ENCODE results near the gene PARD3.
"Not testable (repeated sequence)": the region's sequence is repeated elsewhere in the genome, so short reads cannot be mapped to it uniquely, and the experiment has no call there.

The PARD3 gene

DNA sequence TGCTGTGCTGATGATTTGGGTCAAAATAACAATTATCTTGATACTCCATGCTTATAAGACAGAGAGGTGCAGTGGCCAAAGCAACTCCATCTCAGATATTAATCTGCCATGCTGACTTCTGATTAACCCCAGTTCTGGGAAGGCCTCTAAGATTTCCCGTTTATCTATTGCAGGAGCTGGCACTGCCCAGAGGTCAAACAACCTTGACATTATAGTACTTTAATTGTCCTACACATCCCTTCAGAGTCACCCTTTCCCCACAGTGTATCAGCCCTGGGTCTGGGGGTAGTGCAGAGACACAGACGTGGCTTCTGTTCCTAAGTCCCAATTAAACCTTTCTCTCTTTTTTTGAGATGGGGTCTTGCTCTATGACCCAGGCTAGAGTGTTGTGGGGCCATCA lies 63.8 kb downstream of the PARD3 start:
- TF ChIP-seq, protein P1, sequence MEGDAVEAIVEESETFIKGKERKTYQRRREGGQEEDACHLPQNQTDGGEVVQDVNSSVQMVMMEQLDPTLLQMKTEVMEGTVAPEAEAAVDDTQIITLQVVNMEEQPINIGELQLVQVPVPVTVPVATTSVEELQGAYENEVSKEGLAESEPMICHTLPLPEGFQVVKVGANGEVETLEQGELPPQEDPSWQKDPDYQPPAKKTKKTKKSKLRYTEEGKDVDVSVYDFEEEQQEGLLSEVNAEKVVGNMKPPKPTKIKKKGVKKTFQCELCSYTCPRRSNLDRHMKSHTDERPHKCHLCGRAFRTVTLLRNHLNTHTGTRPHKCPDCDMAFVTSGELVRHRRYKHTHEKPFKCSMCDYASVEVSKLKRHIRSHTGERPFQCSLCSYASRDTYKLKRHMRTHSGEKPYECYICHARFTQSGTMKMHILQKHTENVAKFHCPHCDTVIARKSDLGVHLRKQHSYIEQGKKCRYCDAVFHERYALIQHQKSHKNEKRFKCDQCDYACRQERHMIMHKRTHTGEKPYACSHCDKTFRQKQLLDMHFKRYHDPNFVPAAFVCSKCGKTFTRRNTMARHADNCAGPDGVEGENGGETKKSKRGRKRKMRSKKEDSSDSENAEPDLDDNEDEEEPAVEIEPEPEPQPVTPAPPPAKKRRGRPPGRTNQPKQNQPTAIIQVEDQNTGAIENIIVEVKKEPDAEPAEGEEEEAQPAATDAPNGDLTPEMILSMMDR (IDR thresholded peaks at IDR 0.05; ENCODE audit: control extremely low read depth, extremely low read depth, low read depth, missing control alignments): no peak
- ChIA-PET CTCF (no interaction called here), POLR2A (no interaction called here)
- no peak for DNase-seq (ENCODE audit: extremely low spot score)

DNA sequence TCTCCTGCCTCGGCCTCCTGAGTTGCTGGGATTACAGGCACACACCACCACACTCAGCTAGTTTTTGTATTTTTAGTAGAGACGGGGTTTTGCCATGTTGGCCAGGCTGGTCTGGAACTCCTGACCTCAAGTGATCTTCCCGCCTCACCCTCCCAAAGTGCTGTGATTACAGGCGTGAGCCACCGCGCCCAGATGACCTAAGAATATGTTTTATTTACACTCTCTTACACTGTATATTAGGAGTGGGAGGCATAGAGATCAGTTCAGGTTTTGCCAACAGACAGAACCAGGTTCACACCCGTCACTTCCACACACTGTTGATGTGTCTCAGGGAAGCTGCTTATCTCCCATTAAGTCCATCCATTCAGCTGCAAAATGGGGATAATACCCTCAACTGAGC lies 64.3 kb downstream of the PARD3 start:
- CTCF ChIA-PET; POLR2A ChIA-PET; DNase-seq (ENCODE audit: extremely low spot score): not testable (repeated sequence)

DNA sequence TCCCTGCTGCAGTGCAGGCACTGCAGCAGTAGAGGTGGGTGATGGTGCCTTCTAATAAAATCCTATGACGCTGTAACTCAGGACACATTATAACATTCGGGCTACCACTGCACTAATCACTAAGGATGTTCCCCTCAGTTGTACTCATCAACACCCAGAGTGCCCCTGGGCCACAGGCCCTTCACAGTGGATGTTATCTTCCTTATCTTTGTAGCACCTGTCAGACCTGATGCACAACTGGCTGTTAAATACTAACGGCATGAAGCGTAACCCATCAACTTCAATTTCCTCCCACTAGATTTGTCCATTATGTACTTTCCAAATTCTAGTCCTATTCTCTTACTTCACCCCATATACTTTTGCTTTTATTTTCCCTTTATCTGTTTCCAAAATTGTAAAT lies 66.3 kb downstream of the PARD3 start:
- POLR2A ChIA-PET: no interaction called here
- CTCF ChIA-PET: interaction anchor here (2.6 kb wide), 1 partner anchor 17 kb away, joined by 9 read pairs; no protein-coding TSS in a partner anchor
- no peak for DNase-seq (ENCODE audit: extremely low spot score)
- TF ChIP-seq, protein P1 (IDR thresholded peaks at IDR 0.05; ENCODE audit: control extremely low read depth, extremely low read depth, low read depth, missing control alignments): no peak

DNA sequence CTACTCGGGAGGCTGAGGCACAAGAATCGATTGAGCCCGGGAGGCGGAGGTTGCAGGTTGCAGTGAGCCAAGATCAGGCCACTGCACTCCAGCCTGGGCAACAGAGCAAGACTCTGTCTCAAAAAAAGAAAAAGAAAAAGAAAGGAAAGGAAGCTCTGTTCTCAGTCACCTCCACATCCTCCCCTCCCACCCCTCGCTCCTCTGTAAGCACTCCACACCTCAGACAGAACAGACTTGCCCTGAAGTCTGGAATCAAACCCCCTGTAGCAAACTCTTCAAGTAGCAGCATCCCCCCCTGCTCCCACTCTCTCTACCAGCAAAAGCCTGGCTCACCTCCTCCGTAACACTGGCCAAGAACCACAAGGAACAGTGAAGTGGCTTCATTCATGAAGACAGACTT lies 66.7 kb downstream of the PARD3 start:
- TF ChIP-seq, protein P1 (IDR thresholded peaks at IDR 0.05; ENCODE audit: control extremely low read depth, extremely low read depth, low read depth, missing control alignments): no peak
- no peak for DNase-seq (ENCODE audit: extremely low spot score)
- POLR2A ChIA-PET: no interaction called here
- CTCF ChIA-PET: interaction anchor here (2.6 kb wide), 1 partner anchor 16 kb away, joined by 9 read pairs; no protein-coding TSS in a partner anchor

DNA sequence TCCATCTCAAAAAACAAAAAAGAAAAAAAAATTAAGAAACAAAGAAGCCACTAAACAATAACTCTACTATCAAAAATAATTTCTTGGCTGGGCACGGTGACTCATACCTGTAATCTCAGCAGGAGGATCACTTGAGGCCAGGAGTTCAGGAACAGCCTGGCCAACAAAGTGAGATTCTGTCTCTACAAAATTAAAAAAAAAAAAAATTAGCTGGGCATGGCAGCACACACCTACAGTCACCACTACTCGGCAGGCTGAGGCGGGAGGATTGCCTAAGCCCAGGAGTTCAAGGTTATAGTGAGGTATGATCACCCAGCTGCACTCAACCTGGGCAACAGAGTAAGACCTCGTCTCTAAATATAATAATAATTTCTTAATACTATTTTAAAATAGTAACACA lies 69.0 kb downstream of the PARD3 start:
- POLR2A ChIA-PET: no interaction called here
- no peak for DNase-seq (ENCODE audit: extremely low spot score)
- TF ChIP-seq, protein P1 (IDR thresholded peaks at IDR 0.05; ENCODE audit: control extremely low read depth, extremely low read depth, low read depth, missing control alignments): no peak
- CTCF ChIA-PET: interaction anchor here (0.9 to 2.6 kb wide), 2 partner anchors 14 to 21 kb away, joined by 3 to 9 read pairs; no protein-coding TSS in a partner anchor

DNA sequence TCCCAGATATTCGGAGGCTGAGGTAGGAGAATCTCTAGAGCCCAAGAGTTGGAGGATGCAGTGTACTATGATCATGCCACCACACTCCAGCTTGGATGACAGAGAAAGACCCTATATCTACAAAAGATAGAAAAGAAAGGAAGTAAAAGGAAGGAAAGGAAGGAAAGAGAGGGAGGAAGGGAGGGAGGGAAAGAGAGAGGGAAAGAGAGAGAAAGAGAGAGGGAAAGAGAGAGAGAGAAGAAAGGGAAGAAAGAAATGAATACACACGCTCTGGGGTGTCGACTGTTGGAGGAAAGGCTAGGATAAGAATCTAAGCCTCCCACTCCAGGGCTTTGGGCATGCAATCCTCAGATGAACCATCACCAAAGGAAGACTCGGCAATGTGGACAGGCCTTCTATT lies 69.9 kb downstream of the PARD3 start:
- DNase-seq (ENCODE audit: extremely low spot score): no peak

DNA sequence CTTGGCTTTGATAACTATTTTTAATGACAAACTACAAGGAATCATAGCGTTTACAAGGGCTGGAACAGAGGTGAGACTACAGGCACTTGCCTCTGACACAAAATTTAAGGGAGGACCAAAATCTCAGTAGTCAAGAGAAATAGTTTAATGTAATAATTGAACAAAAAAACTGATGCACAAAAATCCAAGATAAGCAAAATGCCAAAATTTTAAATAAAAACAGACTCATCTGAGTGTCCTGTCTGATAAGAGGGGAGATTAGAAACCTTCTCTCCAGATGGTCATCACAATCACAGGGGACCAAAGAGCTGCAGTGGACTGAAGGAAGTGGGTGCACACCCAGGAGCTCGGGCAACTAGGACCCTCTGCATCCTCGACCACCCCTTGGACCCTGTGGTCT lies 70.5 kb downstream of the PARD3 start:
- POLR2A ChIA-PET: no interaction called here
- TF ChIP-seq, protein P1 (IDR thresholded peaks at IDR 0.05; ENCODE audit: control extremely low read depth, extremely low read depth, low read depth, missing control alignments): no peak
- CTCF ChIA-PET: interaction anchor here (1.4 kb wide), 1 partner anchor 33 kb away, joined by 3 read pairs; no protein-coding TSS in a partner anchor
- DNase-seq (ENCODE audit: extremely low spot score): no peak

More for the DNA sequence above, 69.9 kb downstream of the PARD3 start:
- ChIA-PET POLR2A (no interaction called here), CTCF (interaction anchor here (0.9 to 1.4 kb wide), 2 partner anchors 20 to 33 kb away, joined by 3 read pairs; no protein-coding TSS in a partner anchor)
- TF ChIP-seq, protein P1 (IDR thresholded peaks at IDR 0.05; ENCODE audit: control extremely low read depth, extremely low read depth, low read depth, missing control alignments): no peak

Data from GM10248 (cell line).